Cardiac septum (tissue), 1 donor: ENCODE results near the gene PTPN13. TPM values are rescaled to one million over a fixed set of nuclear protein-coding genes. Genes with fewer than 3 reads are reported as not detected.

Experiments
- DNase-seq: peaks from one replicate; pipeline ENCODE4 v3.0.0-alpha.2; 2020; ENCODE audit warnings: low spot score
- intact Hi-C: fragments of 100-400 bp; cut with DNase I; formaldehyde crosslinking; loops from one replicate; pipeline ENCODE4 v1.14.0; 2022
- total RNA-seq: library from RNA; stranded (reverse); fragmentation: NEBNext Ultra II Directional; extraction: Animal tissue kit (Norgen Biotek cat#: 25700); gene quantifications from one replicate; pipeline ENCODE4 v1.2.1, GENCODE V29; 2021
- donor health status: DM: no; HTN: no; CAD: no.

The PTPN13 gene
- total RNA-seq, 1 donor from 2014 or later: 3.4 TPM

GRCh38 chr4:86845593-86845992 lies 251.5 kb downstream of the PTPN13 start:
- DNase-seq: no peak
- intact Hi-C loops: no loop called here

- intact Hi-C loops: no loop called here
- no peak for DNase-seq
These were observed 252.8 kb downstream of the PTPN13 start for GRCh38 chr4:86846921-86847320.

GRCh38 chr4:86847571-86847970 lies 253.5 kb downstream of the PTPN13 start:
- intact Hi-C loops: no loop called here
- no peak for DNase-seq

GRCh38 chr4:86848136-86848535 lies 254.0 kb downstream of the PTPN13 start:
- DNase-seq: no peak
- intact Hi-C loops: no loop called here

- intact Hi-C loops: no loop called here
- no peak for DNase-seq
These were observed 254.9 kb downstream of the PTPN13 start, which contains the start of gene SLC10A6 for GRCh38 chr4:86848732-86849619. Gene SLC10A6 (minus strand): TSS chr4:86849384. CDS start chr4:86849115, 269 bp downstream.

- intact Hi-C loops: no loop called here
- no peak for DNase-seq
These were observed 259.1 kb downstream of the PTPN13 start for GRCh38 chr4:86853209-86853608.

- intact Hi-C loops: loop anchor here (5.0 kb wide), 1 partner anchor 37 kb away; the partner anchor contains the start of gene C4orf36
- no peak for DNase-seq
These were observed 261.5 kb downstream of the PTPN13 start for GRCh38 chr4:86855572-86855971.

GRCh38 chr4:86856896-86857295 lies 262.8 kb downstream of the PTPN13 start:
- DNase-seq: no peak
- intact Hi-C loops: loop anchor here (5.0 kb wide), 1 partner anchor 35 kb away; the partner anchor contains the start of gene C4orf36

GRCh38 chr4:86857341-86858052 lies 263.4 kb downstream of the PTPN13 start:
- intact Hi-C loops: loop anchor here (5.0 kb wide), 1 partner anchor 35 kb away; the partner anchor contains the start of gene C4orf36

More at GRCh38 chr4:86857341-86858052, 263.4 kb downstream of the PTPN13 start:
- no peak for DNase-seq

Other genes starting within 250 kb of the PTPN13 start
- 3.0 TPM for gene MAPK10, start 234.3 kb upstream of the PTPN13 start, total RNA-seq